Endothelial cell of umbilical vein (primary cell): ENCODE data around the gene FBXO21.

Experiments
- FOS ChIP-seq: IDR thresholded peaks from 2 replicates; pipeline ENCODE4 v1.6.1; 2011; ENCODE audit warnings: mild to moderate bottlenecking, low read length, moderate library complexity, borderline replicate concordance; ENCODE audit not compliant: insufficient read depth
- POLR2A ChIP-seq: IDR thresholded peaks from 2 replicates; pipeline ENCODE4 v1.6.1; 2012; ENCODE audit warnings: low read depth, mild to moderate bottlenecking, control low read depth, low read length
- TF ChIP-seq, protein P1 (sequence below), 2 donors: IDR thresholded peaks; 1 replicate in 1 of 2; 2 replicates in 1 of 2; pipeline ENCODE4 v1.5.1; 2011; ENCODE audit warnings: low read length in 2 of 2, mild to moderate bottlenecking in 2 of 2, moderate library complexity in 2 of 2, control low read depth in 1 of 2, inconsistent platforms in 1 of 2, low read depth in 1 of 2; ENCODE audit not compliant: insufficient read depth in 1 of 2; ENCODE audit errors: extremely low read depth in 1 of 2
- TF ChIP-seq, protein P2 (sequence below): IDR thresholded peaks from 2 replicates; pipeline ENCODE4 v1.6.1; 2011; ENCODE audit not compliant: insufficient read depth, insufficient read length

DNA sequence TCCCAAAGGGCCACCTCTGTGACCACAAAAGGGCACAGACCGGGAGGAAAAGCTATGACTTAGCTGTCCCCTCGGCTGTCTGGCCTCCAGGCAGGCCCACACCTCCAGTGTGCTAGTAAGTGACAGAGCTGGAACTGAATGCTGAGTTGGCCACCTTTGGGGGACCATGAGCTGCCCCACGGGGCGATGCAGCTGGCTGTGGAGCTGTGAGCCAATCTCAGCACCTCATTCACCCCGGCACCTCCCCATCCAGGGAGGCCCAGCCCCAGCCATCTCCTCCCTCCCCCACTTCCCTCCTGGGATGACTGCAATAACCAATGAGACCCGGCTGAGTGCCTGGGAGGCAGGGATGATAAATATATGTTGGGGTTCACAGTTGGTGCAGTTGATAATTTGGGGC lies 78.9 kb downstream of the FBXO21 start:
- TF ChIP-seq, protein P1, sequence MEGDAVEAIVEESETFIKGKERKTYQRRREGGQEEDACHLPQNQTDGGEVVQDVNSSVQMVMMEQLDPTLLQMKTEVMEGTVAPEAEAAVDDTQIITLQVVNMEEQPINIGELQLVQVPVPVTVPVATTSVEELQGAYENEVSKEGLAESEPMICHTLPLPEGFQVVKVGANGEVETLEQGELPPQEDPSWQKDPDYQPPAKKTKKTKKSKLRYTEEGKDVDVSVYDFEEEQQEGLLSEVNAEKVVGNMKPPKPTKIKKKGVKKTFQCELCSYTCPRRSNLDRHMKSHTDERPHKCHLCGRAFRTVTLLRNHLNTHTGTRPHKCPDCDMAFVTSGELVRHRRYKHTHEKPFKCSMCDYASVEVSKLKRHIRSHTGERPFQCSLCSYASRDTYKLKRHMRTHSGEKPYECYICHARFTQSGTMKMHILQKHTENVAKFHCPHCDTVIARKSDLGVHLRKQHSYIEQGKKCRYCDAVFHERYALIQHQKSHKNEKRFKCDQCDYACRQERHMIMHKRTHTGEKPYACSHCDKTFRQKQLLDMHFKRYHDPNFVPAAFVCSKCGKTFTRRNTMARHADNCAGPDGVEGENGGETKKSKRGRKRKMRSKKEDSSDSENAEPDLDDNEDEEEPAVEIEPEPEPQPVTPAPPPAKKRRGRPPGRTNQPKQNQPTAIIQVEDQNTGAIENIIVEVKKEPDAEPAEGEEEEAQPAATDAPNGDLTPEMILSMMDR (IDR thresholded peaks at IDR 0.05; ENCODE audit: extremely low read depth in 1 of 2, insufficient read depth in 1 of 2, low read depth in 1 of 2, low read length in 2 of 2) = no peak
- TF ChIP-seq POLR2A (no peak), FOS (no peak)
- TF ChIP-seq, protein P2, sequence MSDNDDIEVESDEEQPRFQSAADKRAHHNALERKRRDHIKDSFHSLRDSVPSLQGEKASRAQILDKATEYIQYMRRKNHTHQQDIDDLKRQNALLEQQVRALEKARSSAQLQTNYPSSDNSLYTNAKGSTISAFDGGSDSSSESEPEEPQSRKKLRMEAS = no peak
